Mesendoderm (in vitro differentiated cells): ENCODE data around the gene POLR2E.

Experiments used
- DNase-seq: peaks from one replicate; pipeline ENCODE4 v3.0.0; 2013
- H2AK5ac ChIP-seq: 2 replicates; pipeline ENCODE4 v1.6.1; 2013; ENCODE audit warnings: low read length, inconsistent platforms
- H2BK120ac ChIP-seq: 2 replicates; pipeline ENCODE4 v1.6.1; 2013; ENCODE audit warnings: low read depth, mild to moderate bottlenecking, low read length, moderate library complexity, mixed read lengths
- H2BK15ac ChIP-seq: replicated peaks from 2 replicates; pipeline ENCODE4 v1.6.1; 2013; ENCODE audit warnings: low read depth, mild to moderate bottlenecking, moderate library complexity
- H2BK5ac ChIP-seq: 2 replicates; pipeline ENCODE4 v1.6.1; 2013; ENCODE audit warnings: low read length, inconsistent platforms
- H3K18ac ChIP-seq: 2 replicates; pipeline ENCODE4 v1.6.1; 2013; ENCODE audit warnings: mild to moderate bottlenecking, low read length, mixed read lengths
- H3K23ac ChIP-seq: one replicate; pipeline ENCODE4 v1.6.1; 2013; ENCODE audit warnings: low read length
- H3K27ac ChIP-seq: 2 replicates; pipeline ENCODE4 v1.5.1; 2013; ENCODE audit warnings: low read depth, mild to moderate bottlenecking, inconsistent platforms, low read length, moderate library complexity
- H3K27me3 ChIP-seq: 2 replicates; pipeline ENCODE4 v1.6.1; 2013; ENCODE audit warnings: low read length, control low read depth, mild to moderate bottlenecking, inconsistent platforms; ENCODE audit not compliant: insufficient read depth, poor library complexity
- H3K36me3 ChIP-seq: 2 replicates; pipeline ENCODE4 v1.6.1; 2013; ENCODE audit warnings: low read length, inconsistent platforms; ENCODE audit not compliant: control insufficient read depth, insufficient read depth
- H3K4ac ChIP-seq: one replicate; pipeline ENCODE4 v1.6.1; 2013; ENCODE audit warnings: low read depth, mild to moderate bottlenecking, low read length, moderate library complexity
- H3K4me1 ChIP-seq: 2 replicates; pipeline ENCODE4 v1.6.1; 2013; ENCODE audit warnings: low read depth, low read length, inconsistent platforms; ENCODE audit not compliant: control insufficient read depth
- H3K4me2 ChIP-seq: 2 replicates; pipeline ENCODE4 v1.6.1; 2013; ENCODE audit warnings: low read length
- H3K4me3 ChIP-seq: 2 replicates; pipeline ENCODE4 v1.5.1; 2013; ENCODE audit warnings: mild to moderate bottlenecking, low read length
- H3K56ac ChIP-seq: one replicate; pipeline ENCODE4 v1.6.1; 2013; ENCODE audit warnings: low read length
- H3K79me1 ChIP-seq: 2 replicates; pipeline ENCODE4 v1.6.1; 2013; ENCODE audit warnings: low read length, inconsistent platforms
- H3K79me2 ChIP-seq: 2 replicates; pipeline ENCODE4 v1.6.1; 2013; ENCODE audit warnings: mild to moderate bottlenecking, low read length; ENCODE audit not compliant: control insufficient read depth, insufficient read depth
- H3K9ac ChIP-seq: 2 replicates; pipeline ENCODE4 v1.6.1; 2013; ENCODE audit warnings: low read length, inconsistent platforms
- H4K5ac ChIP-seq: one replicate; pipeline ENCODE4 v1.6.1; 2013; ENCODE audit warnings: low read length
- H4K8ac ChIP-seq: one replicate; pipeline ENCODE4 v1.6.1; 2013; ENCODE audit warnings: low read depth, mild to moderate bottlenecking, control low read depth, low read length, moderate library complexity
- WGBS: extraction: QIAGEN DNeasy Blood & Tissue Kit; methylation state at CpG from one replicate; pipeline ENCODE4 v1.1.7; 2013; ENCODE audit warnings: low lambda C conversion rate, missing lambda C conversion rate; ENCODE audit not compliant: insufficient coverage; ENCODE audit errors: extremely low coverage; 5-methylcytosine and 5-hydroxymethylcytosine counted together

The POLR2E gene

DNA sequence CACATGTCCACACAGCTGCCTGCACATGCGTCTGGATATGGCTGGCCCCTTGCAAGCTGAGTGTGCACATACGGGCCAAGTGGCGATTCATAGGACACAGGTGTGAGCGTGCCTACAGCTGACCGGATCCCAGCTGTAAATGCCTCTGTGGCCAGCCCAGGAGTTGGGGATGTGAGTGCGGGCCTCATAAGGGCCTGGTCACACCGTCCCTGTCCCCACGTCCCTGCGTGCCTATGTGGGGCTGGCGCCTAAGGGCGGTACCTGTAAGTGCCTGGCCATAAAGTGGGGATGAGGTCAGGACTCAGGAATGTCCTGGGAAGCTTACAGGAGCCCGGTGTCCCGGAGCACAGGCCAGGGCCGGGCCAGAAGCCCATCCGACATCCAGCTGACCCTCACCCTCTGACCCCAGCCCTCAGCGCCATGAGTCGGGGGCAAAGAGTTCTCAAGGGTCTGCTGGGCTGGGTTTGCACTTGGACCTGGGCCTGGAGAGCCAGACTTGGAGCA, 29.5 kb downstream of the POLR2E start:
- Histone ChIP-seq H2BK5ac (no peak overlapping the region), H3K4me3 (no peak overlapping the region), H3K79me1 (no peaks in the 10 kb centered on the region), H2BK15ac (no peak overlapping the region), H3K4ac (no peak overlapping the region), H2AK5ac (no peak overlapping the region), H3K4me1 (peaks cover 4% of the 10 kb centered on the region), H3K27ac (no peak overlapping the region), H2BK120ac (no peak overlapping the region), H3K79me2 (no peaks in the 10 kb centered on the region), H3K56ac (peak overlapping the region; percentile 8), H3K36me3 (no peaks in the 10 kb centered on the region), H4K8ac (no peak overlapping the region), H3K4me2 (no peak overlapping the region), H3K18ac (no peak overlapping the region), H4K5ac (no peak overlapping the region), H3K27me3 (peaks cover under 1% of the 10 kb centered on the region), H3K23ac (no peak overlapping the region), H3K9ac (peak overlapping the region; percentile 1)
- peak; percentile 79 for DNase-seq
- WGBS, result no CpG with 5 or more reads among the region's 17 CpGs

DNA sequence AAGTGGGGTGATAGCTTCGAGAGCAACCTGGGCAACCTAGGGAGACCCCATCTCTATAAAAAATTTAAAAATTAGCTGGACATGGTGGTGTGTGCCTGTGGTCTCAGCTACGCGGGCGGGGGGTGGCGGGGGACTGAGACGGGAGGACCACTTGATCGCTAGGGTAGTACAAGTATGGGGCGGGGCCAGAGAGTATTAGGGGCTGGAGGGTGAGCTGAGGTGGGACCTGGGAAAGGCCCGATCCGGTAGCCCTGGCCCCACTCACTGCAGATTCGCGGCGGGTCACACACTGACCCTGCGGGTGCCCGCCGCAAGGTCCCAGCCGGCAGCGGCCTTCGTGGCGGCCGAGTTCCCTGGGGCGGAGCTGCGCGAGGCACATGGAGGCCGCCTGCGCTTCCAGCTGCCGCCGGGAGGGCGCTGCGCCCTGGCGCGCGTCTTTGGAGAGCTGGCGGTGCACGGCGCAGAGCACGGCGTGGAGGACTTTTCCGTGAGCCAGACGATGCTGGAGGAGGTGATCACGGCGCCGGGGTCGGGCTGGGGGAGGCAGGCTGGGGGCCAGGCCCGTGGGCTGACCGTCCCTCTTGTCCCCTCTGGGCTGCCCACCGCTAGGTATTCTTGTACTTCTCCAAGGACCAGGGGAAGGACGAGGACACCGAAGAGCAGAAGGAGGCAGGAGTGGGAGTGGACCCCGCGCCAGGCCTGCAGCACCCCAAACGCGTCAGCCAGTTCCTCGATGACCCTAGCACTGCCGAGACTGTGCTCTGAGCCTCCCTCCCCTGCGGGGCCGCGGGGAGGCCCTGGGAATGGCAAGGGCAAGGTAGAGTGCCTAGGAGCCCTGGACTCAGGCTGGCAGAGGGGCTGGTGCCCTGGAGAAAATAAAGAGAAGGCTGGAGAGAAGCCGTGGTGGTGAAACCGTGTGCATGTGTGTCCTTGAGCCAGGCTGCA, 30.2 kb downstream of the POLR2E start:
- WGBS, result no CpG with 5 or more reads among the region's 60 CpGs
- H3K36me3 ChIP-seq, result no peaks in the 10 kb centered on the region
- no peak overlapping the region for H3K23ac ChIP-seq
- peak overlapping the region; percentile 79 for H3K56ac ChIP-seq
- no peak overlapping the region for H2AK5ac ChIP-seq
- H3K4me2 ChIP-seq, result peak overlapping the region; percentile 10
- no peak overlapping the region for H2BK5ac ChIP-seq
- H3K4me3 ChIP-seq, result no peak overlapping the region
- no peaks in the 10 kb centered on the region for H3K27me3 ChIP-seq
- H3K9ac ChIP-seq, result peak overlapping the region; percentile 26
- H4K8ac ChIP-seq, result no peak overlapping the region
- H3K79me1 ChIP-seq, result no peaks in the 10 kb centered on the region
- DNase-seq, result peak; percentile 82
- H2BK15ac ChIP-seq, result no peak overlapping the region
- H3K4ac ChIP-seq, result no peak overlapping the region
- no peak overlapping the region for H4K5ac ChIP-seq
- no peak overlapping the region for H3K18ac ChIP-seq
- H3K27ac ChIP-seq, result no peak overlapping the region
- H3K4me1 ChIP-seq, result peaks cover 4% of the 10 kb centered on the region
- no peak overlapping the region for H2BK120ac ChIP-seq
- no peaks in the 10 kb centered on the region for H3K79me2 ChIP-seq

DNA sequence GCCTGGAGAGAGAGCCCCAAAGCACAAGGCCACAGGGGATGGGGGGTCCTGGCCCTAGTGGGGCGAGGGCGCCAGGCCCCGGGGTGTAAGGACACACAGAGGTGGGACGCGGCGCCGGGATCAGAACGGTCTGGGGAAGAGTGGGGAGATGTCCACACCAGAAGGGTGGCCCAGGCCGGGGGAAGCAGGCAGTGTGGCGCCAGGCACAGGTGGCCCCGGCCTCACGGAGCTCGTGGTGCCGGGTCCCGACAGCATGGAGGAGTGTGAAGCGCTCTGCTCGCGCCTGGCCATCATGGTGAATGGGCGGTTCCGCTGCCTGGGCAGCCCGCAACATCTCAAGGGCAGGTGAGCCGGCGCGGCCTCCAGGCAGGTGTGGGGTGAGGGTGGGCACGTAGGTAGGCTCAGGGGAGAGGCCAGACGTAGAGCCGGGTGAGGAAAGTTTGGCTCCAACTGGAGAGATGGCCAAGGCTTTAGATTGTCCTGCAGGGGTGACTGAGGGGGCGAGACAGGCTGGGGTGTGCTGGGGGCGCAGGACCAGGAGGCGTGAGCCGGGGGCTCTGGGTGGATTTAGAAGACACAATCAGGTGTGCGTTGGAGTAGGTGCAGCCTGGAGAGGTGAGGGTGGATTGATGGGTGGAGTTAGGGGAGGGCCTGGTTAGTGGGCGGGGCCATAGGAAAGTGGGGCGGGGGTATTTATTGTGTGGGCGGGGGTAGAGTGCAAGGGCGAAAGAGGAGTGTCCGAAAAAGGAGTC, 31.1 kb downstream of the POLR2E start:
- Histone ChIP-seq H3K36me3 (no peaks in the 10 kb centered on the region), H2BK5ac (no peak overlapping the region), H3K4me3 (no peak overlapping the region), H3K18ac (no peak overlapping the region), H3K23ac (no peak overlapping the region), H4K5ac (no peak overlapping the region), H3K79me1 (no peaks in the 10 kb centered on the region), H4K8ac (no peak overlapping the region), H3K4me2 (no peak overlapping the region), H3K4me1 (peaks cover 4% of the 10 kb centered on the region), H2BK120ac (no peak overlapping the region), H3K79me2 (no peaks in the 10 kb centered on the region), H3K27ac (no peak overlapping the region), H3K27me3 (no peaks in the 10 kb centered on the region), H2AK5ac (no peak overlapping the region), H2BK15ac (no peak overlapping the region), H3K9ac (no peak overlapping the region), H3K56ac (no peak overlapping the region), H3K4ac (no peak overlapping the region)
- WGBS, result no CpG with 5 or more reads among the region's 37 CpGs
- DNase-seq, result peak; percentile 69

DNA sequence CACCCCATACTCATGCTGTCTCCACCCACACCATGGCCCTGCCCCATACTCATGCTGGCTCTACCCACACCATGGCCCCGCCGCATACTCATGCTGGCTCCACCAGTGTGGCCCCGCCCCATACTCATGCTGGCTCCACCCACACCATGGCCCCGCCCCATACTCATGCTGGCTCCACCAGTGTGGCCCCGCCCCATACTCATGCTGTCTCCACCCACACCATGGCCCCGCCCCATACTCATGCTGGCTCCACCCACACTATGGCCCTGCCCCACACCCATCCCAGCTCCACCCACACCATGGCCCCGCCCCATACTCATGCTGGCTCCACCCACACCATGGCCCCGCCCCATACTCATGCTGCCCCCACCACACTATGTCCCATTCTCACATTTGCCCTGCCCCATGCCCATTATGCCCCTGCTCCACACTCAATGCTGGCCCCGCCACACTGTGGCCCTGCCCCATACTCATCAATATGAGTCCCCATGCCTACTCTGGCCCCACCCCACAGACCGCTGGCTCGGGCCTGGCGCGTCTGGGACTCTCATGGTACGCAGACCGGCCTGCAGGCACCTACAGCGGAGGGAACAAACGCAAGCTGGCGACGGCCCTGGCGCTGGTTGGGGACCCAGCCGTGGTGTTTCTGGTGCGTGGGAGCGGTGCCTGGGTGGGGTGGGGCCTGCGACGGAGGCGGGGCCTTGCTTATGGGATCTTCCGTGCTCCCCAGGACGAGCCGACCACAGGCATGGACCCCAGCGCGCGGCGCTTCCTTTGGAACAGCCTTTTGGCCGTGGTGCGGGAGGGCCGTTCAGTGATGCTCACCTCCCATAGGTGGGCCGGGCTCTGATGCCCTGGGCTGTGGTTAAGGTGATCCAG, 31.9 kb downstream of the POLR2E start:
- no peak overlapping the region for H3K9ac ChIP-seq
- H3K36me3 ChIP-seq, result no peaks in the 10 kb centered on the region
- H4K5ac ChIP-seq, result no peak overlapping the region
- H3K4ac ChIP-seq, result no peak overlapping the region
- no CpG with 5 or more reads among the region's 37 CpGs for WGBS
- H3K23ac ChIP-seq, result no peak overlapping the region
- no peaks in the 10 kb centered on the region for H3K79me2 ChIP-seq
- no peaks in the 10 kb centered on the region for H3K27me3 ChIP-seq
- H3K4me2 ChIP-seq, result no peak overlapping the region
- H3K27ac ChIP-seq, result no peak overlapping the region
- H3K56ac ChIP-seq, result no peak overlapping the region
- no peaks in the 10 kb centered on the region for H3K79me1 ChIP-seq
- no peak overlapping the region for H4K8ac ChIP-seq
- H3K4me3 ChIP-seq, result no peak overlapping the region
- peaks cover 4% of the 10 kb centered on the region for H3K4me1 ChIP-seq
- H2BK5ac ChIP-seq, result no peak overlapping the region
- H2BK120ac ChIP-seq, result no peak overlapping the region
- H3K18ac ChIP-seq, result no peak overlapping the region
- DNase-seq, result peak; percentile 57
- no peak overlapping the region for H2BK15ac ChIP-seq
- no peak overlapping the region for H2AK5ac ChIP-seq

DNA sequence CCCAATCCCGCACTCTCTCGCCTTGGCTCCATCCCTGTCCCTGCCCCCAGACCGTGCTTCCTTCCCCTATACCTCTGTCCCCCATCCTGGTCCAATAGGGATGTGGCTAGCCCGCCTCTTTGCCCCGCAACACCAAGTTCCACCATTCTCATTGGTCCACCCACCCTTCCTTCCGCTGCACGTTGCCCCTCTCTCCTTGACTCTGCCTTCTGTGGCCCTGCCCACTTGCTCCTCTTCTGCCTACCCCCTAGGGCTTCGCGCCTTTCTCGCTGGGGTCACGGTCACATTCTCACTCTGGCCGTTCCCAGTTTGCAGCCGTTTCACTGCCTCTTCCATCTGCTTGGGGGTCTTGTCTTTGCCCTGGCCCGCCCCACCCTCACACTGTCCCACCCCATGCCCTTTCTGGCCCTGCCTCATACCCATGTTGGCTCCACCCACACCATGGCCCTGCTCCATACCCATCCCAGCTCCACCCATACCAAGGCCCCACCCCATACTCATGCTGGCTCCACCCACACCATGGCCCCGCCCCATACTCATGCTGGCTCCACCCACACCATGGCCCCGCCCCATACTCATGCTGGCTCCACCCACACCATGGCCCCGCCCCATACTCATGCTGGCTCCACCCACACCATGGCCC, 32.7 kb downstream of the POLR2E start:
- Histone ChIP-seq H3K4me3 (no peak overlapping the region), H3K4me1 (peaks cover 4% of the 10 kb centered on the region), H4K5ac (no peak overlapping the region), H2AK5ac (no peak overlapping the region), H3K4ac (no peak overlapping the region), H3K27me3 (no peaks in the 10 kb centered on the region), H2BK120ac (no peak overlapping the region), H3K27ac (no peak overlapping the region), H3K79me1 (no peaks in the 10 kb centered on the region), H3K79me2 (no peaks in the 10 kb centered on the region), H3K23ac (no peak overlapping the region), H4K8ac (no peak overlapping the region), H3K9ac (no peak overlapping the region), H3K56ac (no peak overlapping the region), H3K36me3 (no peaks in the 10 kb centered on the region), H2BK15ac (no peak overlapping the region), H3K4me2 (no peak overlapping the region), H2BK5ac (no peak overlapping the region), H3K18ac (no peak overlapping the region)
- DNase-seq, result no peak
- no CpG with 5 or more reads among the region's 17 CpGs for WGBS
